Measurements from ENCODE around the gene ITGA11. TPM values are rescaled to one million over a fixed set of nuclear protein-coding genes. Genes with fewer than 3 reads are reported as not detected.
A peak's percentile ranks its signal among the peaks of the same experiment; 100 is the strongest.

The ITGA11 gene
- total and polyA plus RNA-seq, 8 donors = 0.08 to 12.1 (median 2.0) TPM

DNA sequence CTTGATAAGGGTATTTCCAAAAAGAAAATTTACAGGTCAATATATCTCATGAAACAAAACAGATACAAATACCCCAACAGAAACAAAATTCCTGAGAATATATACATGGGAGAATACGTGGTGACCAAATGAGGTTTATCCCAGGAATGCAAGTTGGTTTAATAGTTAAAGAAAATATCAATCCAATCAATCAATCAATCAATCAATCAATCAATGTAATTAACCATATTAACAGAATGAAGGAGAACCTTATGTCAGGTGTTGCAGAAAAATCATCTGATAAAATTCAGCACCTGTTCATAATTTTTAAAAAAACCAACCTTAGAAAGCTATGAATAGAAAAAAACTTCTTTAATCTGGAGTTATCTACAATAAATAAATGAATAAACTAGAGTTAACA is 35.9 kb downstream of the ITGA11 start:
- H3K4me1 ChIP-seq = no peaks in the 10 kb centered on the region
- H3K27me3 ChIP-seq = peaks cover 0 to 4% (median 0%) of the 10 kb centered on the region in 3 donors
- H3K27ac ChIP-seq = no peak overlapping the region
- 59 to 82% (median 71%) methylated on average over 1 of the region's 1 CpG for WGBS, 5 donors
- TF ChIP-seq POLR2A (IDR thresholded peaks at IDR 0.05) = no peak
- TF ChIP-seq, protein P1, sequence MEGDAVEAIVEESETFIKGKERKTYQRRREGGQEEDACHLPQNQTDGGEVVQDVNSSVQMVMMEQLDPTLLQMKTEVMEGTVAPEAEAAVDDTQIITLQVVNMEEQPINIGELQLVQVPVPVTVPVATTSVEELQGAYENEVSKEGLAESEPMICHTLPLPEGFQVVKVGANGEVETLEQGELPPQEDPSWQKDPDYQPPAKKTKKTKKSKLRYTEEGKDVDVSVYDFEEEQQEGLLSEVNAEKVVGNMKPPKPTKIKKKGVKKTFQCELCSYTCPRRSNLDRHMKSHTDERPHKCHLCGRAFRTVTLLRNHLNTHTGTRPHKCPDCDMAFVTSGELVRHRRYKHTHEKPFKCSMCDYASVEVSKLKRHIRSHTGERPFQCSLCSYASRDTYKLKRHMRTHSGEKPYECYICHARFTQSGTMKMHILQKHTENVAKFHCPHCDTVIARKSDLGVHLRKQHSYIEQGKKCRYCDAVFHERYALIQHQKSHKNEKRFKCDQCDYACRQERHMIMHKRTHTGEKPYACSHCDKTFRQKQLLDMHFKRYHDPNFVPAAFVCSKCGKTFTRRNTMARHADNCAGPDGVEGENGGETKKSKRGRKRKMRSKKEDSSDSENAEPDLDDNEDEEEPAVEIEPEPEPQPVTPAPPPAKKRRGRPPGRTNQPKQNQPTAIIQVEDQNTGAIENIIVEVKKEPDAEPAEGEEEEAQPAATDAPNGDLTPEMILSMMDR (IDR thresholded peaks at IDR 0.05) = no peak
- TF ChIP-seq EP300 (IDR thresholded peaks at IDR 0.05) = no peak
- TF ChIP-seq POLR2AphosphoS5 (IDR thresholded peaks at IDR 0.05) = no peak
- peaks cover 0 to 16% (median 0%) of the 10 kb centered on the region in 4 donors for H3K9me3 ChIP-seq
- intact Hi-C loops (cut with DNase I; ENCODE audit: low total_unique reads) = no loop called here
- no peaks in the 10 kb centered on the region for H3K36me3 ChIP-seq
- H3K4me3 ChIP-seq = no peak overlapping the region
- no peak for DNase-seq

DNA sequence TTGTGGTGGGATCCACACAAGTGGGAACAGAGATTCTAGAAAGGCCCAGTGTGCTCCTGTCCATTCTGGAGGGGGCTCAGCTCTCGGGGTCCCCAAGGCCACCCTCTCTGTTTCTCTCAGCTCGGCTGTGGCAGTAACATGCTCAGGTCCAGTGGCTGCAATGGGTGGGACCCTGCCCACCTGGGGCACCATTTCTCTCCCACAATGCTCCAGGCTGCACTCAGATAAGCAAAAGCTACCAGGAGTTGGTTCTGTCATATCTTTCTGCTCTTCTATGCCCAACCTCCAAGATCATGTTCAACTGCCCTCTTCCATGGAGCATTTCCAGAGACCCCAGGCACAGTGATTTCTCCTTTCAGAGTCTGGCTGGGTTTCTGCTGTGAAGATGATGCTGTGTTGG is 40.8 kb downstream of the ITGA11 start:
- 63 to 97% (median 87%) methylated on average over 2 of the region's 2 CpGs for WGBS, 5 donors
- Histone ChIP-seq H3K4me3 (no peak overlapping the region), H3K27ac (no peak overlapping the region), H3K4me1 (no peaks in the 10 kb centered on the region), H3K27me3 (peaks cover 0 to 22% (median 0%) of the 10 kb centered on the region in 3 donors), H3K36me3 (no peaks in the 10 kb centered on the region), H3K9me3 (peaks cover 0 to 16% (median 0%) of the 10 kb centered on the region in 4 donors)
- DNase-seq = peak in 1 of 2 donors; percentile 5
- intact Hi-C loops (cut with DNase I; ENCODE audit: low total_unique reads) = no loop called here
- TF ChIP-seq POLR2AphosphoS5 (IDR thresholded peaks at IDR 0.05) (no peak), EP300 (IDR thresholded peaks at IDR 0.05) (no peak), POLR2A (IDR thresholded peaks at IDR 0.05) (no peak)
- TF ChIP-seq, protein P1 (IDR thresholded peaks at IDR 0.05) = no peak

DNA sequence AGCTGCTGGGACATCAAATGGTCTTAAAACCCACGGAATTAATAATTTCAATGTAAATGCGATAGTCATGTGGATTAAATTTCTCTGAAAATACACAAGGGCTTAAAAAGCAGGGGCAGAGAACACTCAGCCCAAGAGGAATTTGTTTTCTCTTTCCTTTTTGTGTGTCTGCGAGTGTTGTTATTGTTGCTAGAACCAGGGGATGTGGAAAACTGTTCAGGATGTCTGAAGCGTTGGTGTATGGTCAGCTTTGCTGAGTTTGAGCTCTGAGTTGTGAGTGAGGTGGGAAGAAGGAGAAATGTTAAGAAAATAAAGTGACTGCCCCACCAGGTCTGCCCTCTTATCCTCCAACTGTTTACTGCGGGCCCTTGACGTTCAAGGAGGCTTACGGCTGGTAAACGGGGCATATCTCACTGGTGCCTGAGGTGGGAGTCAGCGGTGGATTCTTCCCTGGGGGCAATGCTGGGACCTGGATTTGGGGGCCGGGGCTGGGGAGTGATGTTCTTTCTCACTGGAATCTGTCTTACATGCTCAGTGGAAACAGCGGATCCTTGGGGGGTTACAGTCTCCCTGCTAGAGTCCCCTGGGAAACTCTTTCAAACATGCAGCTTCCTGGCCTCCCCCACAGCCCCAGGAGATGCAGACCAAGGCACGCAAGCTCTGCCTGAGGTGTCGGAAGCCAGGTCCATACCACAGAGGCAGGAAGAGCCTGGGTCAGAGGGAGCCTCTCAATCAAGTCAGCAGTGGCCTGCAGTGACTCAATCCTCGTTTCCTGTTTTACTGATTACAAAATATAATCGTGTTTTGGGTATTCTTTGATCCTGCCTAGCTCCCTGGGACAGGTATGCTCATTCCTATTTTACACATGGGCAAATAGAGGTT is 41.8 kb downstream of the ITGA11 start:
- Histone ChIP-seq H3K36me3 (no peaks in the 10 kb centered on the region), H3K27ac (no peak overlapping the region), H3K27me3 (peaks cover 0 to 22% (median 0%) of the 10 kb centered on the region in 3 donors), H3K9me3 (peaks cover 0 to 16% (median 0%) of the 10 kb centered on the region in 4 donors), H3K4me3 (no peak overlapping the region), H3K4me1 (no peaks in the 10 kb centered on the region)
- intact Hi-C loops (cut with DNase I; ENCODE audit: low total_unique reads) = loop anchor here (10.0 kb wide), 2 partner anchors 85 to 135 kb away; no protein-coding TSS in a partner anchor
- TF ChIP-seq POLR2AphosphoS5 (IDR thresholded peaks at IDR 0.05) (no peak), POLR2A (IDR thresholded peaks at IDR 0.05) (no peak)
- DNase-seq = peak; percentile 8 to 28
- 65 to 75% (median 67%) methylated on average over 14 to 15 of the region's 15 CpGs for WGBS, 5 donors

DNA sequence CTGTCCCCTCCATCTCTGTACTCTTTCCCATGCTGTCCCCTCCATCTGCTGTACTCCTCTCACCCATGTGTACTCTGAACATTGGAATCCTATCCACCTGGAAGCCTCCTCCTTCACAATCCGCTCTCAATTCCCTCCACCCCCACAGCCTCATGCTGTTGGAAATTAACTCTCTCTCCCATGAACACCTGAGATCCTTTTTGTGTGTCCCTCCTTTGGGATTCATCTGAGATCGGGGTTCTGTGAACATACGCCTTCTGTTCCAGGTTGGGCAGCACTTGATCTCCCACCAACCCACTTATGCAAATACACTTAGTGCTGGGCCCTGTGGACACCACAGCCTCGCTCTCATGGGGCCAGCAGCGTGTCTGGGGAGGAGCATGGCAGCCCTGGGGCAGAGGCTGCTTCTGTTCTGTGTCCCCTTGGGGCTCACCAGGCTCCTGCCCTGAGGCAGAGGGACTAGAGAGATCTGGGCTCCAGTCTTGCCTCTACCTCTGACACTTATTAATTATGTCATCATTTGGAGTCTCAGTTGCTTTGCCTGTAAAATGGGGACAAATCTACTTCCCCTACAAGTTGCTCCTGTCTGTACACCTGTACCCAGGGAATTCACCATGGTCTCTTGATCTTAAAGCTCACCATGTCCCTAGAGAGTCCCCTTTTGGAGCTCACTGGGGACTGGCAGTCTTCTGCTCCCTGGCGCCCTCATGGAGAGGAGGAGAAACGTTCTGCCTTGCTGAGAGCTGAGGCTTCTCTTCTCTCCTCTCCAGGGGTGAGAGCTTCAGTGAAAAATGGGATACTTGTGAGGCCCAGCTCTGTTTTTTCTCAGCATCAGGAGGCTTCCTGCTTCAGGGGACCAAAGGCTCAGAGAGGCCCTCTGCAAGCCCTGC is 42.7 kb downstream of the ITGA11 start:
- TF ChIP-seq, protein P1 (IDR thresholded peaks at IDR 0.05) = no peak
- TF ChIP-seq POLR2AphosphoS5 (IDR thresholded peaks at IDR 0.05) (no peak), EP300 (IDR thresholded peaks at IDR 0.05) (no peak), POLR2A (IDR thresholded peaks at IDR 0.05) (no peak)
- Histone ChIP-seq H3K27ac (no peak overlapping the region), H3K36me3 (no peaks in the 10 kb centered on the region), H3K9me3 (peaks cover 0 to 10% (median 0%) of the 10 kb centered on the region in 4 donors), H3K4me1 (peaks cover 0 to under 1% (median 0%) of the 10 kb centered on the region in 4 donors), H3K4me3 (no peak overlapping the region), H3K27me3 (peaks cover 0 to 22% (median 0%) of the 10 kb centered on the region in 3 donors)
- intact Hi-C loops (cut with DNase I; ENCODE audit: low total_unique reads) = loop anchor here (10.0 kb wide), 2 partner anchors 84 to 134 kb away; no protein-coding TSS in a partner anchor
- WGBS, 5 donors = 66 to 84% (median 78%) methylated on average over 7 of the region's 7 CpGs
- DNase-seq = peak in 1 of 2 donors; percentile 9

Measured in stomach (tissue), 9 donors.